Measurements from ENCODE around the gene MAPK12. TPM values are rescaled to one million over a fixed set of nuclear protein-coding genes. Genes with fewer than 3 reads are reported as not detected.

The MAPK12 gene
- total and polyA plus RNA-seq, 9 of the 15 experiments (the other 6 are each of a cell fraction or from before 2014, with no cell fraction given) = 0.79 to 71.5 (median 32.8) TPM

- peaks cover 0 to 14% of the 10 kb centered on the region in 2 experiments; a peak in 2 of 5 replicates for H3K4me1 ChIP-seq (replicated peaks in 1 of 2; ENCODE audit: control insufficient read depth in 2 of 2, insufficient read depth in 2 of 2, low read length in 2 of 2)
- intact Hi-C loops (cut with micrococcal nuclease) (no loop called here), in situ Hi-C loops (cut with MboI) (no loop called here)
- H2AFZ ChIP-seq (ENCODE audit: low read depth, low read length) = no peak overlapping the region
- BruUV-seq (replicated peaks) = no TSS peak
- peaks cover 30% of the 10 kb centered on the region; the same call in 2 of the 3 replicates for H3K36me3 ChIP-seq (ENCODE audit: control insufficient read depth, insufficient read depth, low read length)
- TF ChIP-seq HNRNPL (IDR thresholded peaks at IDR 0.05; ENCODE audit: low read depth, low read length) = no peak
- no peak for ATAC-seq
- H3K27me3 ChIP-seq (ENCODE audit: control insufficient read depth in 2 of 2, insufficient read depth in 2 of 2, low read length in 2 of 2) = no peaks in the 10 kb centered on the region
- CTCF ChIA-PET (ENCODE audit: low intra/inter-chr PET ratio) = no interaction called here
- 93% methylated on average over 2 of the region's 16 CpGs for WGBS (ENCODE audit: insufficient coverage, low coverage, missing lambda C conversion rate)
- H3K9ac ChIP-seq (ENCODE audit: insufficient read depth in 1 of 2, low read depth in 2 of 2, low read length in 2 of 2) = peak overlapping the region in 1 of 2 experiments; percentile 45; a peak in 1 of 4 replicates
- no peaks in the 10 kb centered on the region for H4K20me1 ChIP-seq (replicated peaks; ENCODE audit: control insufficient read depth, insufficient read depth, low read length)
- POLR2A ChIA-PET = no interaction called here
- no peak overlapping the region for H3K4me3 ChIP-seq
- H3K4me2 ChIP-seq (ENCODE audit: insufficient read depth, low read length) = no peak overlapping the region
- H3K27ac ChIP-seq (ENCODE audit: extremely low read depth, low read depth, low read length) = no peak overlapping the region
- no peak for DNase-seq (ENCODE audit: extremely low read depth in 1 of 4, low spot score in 3 of 4)
- H3K9me3 ChIP-seq (replicated peaks; ENCODE audit: control insufficient read depth, insufficient read depth, low read depth, low read length) = no peaks in the 10 kb centered on the region
- FAIRE-seq = no peak
- H3K9me1 ChIP-seq (ENCODE audit: control insufficient read depth, insufficient read depth, low read length) = no peaks in the 10 kb centered on the region
- H3K79me2 ChIP-seq (ENCODE audit: control insufficient read depth, insufficient read depth, low read length) = no peaks in the 10 kb centered on the region; the same call in 2 of the 3 replicates
Measured at GRCh38 chr22:50229370-50229769, 32.1 kb downstream of the MAPK12 start.

GRCh38 chr22:50228366-50228765 is 33.1 kb downstream of the MAPK12 start:
- Histone ChIP-seq H3K4me2 (ENCODE audit: insufficient read depth, low read length) (no peak overlapping the region), H2AFZ (ENCODE audit: low read depth, low read length) (no peak overlapping the region), H3K9ac (ENCODE audit: insufficient read depth in 1 of 2, low read depth in 2 of 2, low read length in 2 of 2) (no peak overlapping the region), H4K20me1 (replicated peaks; ENCODE audit: control insufficient read depth, insufficient read depth, low read length) (no peaks in the 10 kb centered on the region), H3K4me3 (no peak overlapping the region), H3K79me2 (ENCODE audit: control insufficient read depth, insufficient read depth, low read length) (no peaks in the 10 kb centered on the region), H3K4me1 (replicated peaks in 1 of 2; ENCODE audit: control insufficient read depth in 2 of 2, insufficient read depth in 2 of 2, low read length in 2 of 2) (peaks cover 0 to 12% of the 10 kb centered on the region in 2 experiments; a peak in 2 of 5 replicates), H3K36me3 (ENCODE audit: control insufficient read depth, insufficient read depth, low read length) (peaks cover 34% of the 10 kb centered on the region; the same call in 2 of the 3 replicates), H3K9me1 (ENCODE audit: control insufficient read depth, insufficient read depth, low read length) (no peaks in the 10 kb centered on the region), H3K27me3 (ENCODE audit: control insufficient read depth in 2 of 2, insufficient read depth in 2 of 2, low read length in 2 of 2) (no peaks in the 10 kb centered on the region), H3K9me3 (replicated peaks; ENCODE audit: control insufficient read depth, insufficient read depth, low read depth, low read length) (no peaks in the 10 kb centered on the region), H3K27ac (ENCODE audit: extremely low read depth, low read depth, low read length) (no peak overlapping the region)
- intact Hi-C loops (cut with micrococcal nuclease) = no loop called here
- DNase-seq (ENCODE audit: extremely low read depth in 1 of 4, low spot score in 3 of 4) (no peak), FAIRE-seq (no peak), ATAC-seq (no peak)
- POLR2A ChIA-PET = interaction anchor here (0.8 to 0.9 kb wide), 2 partner anchors 13 to 15 kb away, joined by 3 read pairs; no protein-coding TSS in a partner anchor
- WGBS (ENCODE audit: insufficient coverage, low coverage, missing lambda C conversion rate) = 90% methylated on average over 4 of the region's 9 CpGs
- in situ Hi-C loops (cut with MboI) = no loop called here
- CTCF ChIA-PET (ENCODE audit: low intra/inter-chr PET ratio) = interaction anchor here (0.5 kb wide), 1 partner anchor 210 kb away, joined by 3 read pairs; no protein-coding TSS in a partner anchor
- no TSS peak for BruUV-seq (replicated peaks)
- no peak for TF ChIP-seq ZNF592 (IDR thresholded peaks at IDR 0.05)
- TF ChIP-seq CBX3 (IDR thresholded peaks at IDR 0.05; ENCODE audit: borderline replicate concordance in 1 of 2, low read length in 2 of 2) = no peak
- TF ChIP-seq ZFP1 (CRISPR knock-in tag; IDR thresholded peaks at IDR 0.05) = no peak
- TF ChIP-seq RHOXF2B (CRISPR knock-in tag; conservative IDR thresholded peaks at IDR 0.05) = no peak
